Mesodermal cell (in vitro differentiated cells): ENCODE data around the gene MLLT10.
"Not testable (repeated sequence)": the region's sequence is repeated elsewhere in the genome, so short reads cannot be mapped to it uniquely, and the experiment has no call there.

ENCODE experiments used
- H3K27ac ChIP-seq: 2 replicates; pipeline ENCODE4 v1.7.0; 2013; ENCODE audit warnings: mild to moderate bottlenecking, low read depth, low read length, moderate library complexity; ENCODE audit not compliant: severe bottlenecking
- H3K36me3 ChIP-seq: 2 replicates; pipeline ENCODE4 v1.7.1; 2013; ENCODE audit warnings: mild to moderate bottlenecking, low read length, moderate library complexity; ENCODE audit not compliant: control insufficient read depth, insufficient read depth
- H3K4me1 ChIP-seq: one replicate; pipeline ENCODE4 v1.7.1; 2013; ENCODE audit warnings: mild to moderate bottlenecking, low read length; ENCODE audit not compliant: insufficient read depth, control insufficient read depth, poor library complexity, severe bottlenecking
- H3K4me3 ChIP-seq: 2 replicates; pipeline ENCODE4 v1.7.0; 2013; ENCODE audit warnings: low read length, control low read depth, mild to moderate bottlenecking; ENCODE audit not compliant: insufficient read depth, poor library complexity, severe bottlenecking; ENCODE audit errors: extremely low read depth
- H3K9me3 ChIP-seq: 2 replicates; pipeline ENCODE4 v1.7.1; 2013; ENCODE audit warnings: mild to moderate bottlenecking, low read length, moderate library complexity; ENCODE audit not compliant: control insufficient read depth
- WGBS, 2 experiments: methylation state at CpG; one replicate each; pipeline ENCODE4 v1.1.5; 2013; ENCODE audit warnings: missing lambda C conversion rate in 2 of 2; ENCODE audit not compliant: insufficient coverage in 2 of 2; 5-methylcytosine and 5-hydroxymethylcytosine counted together

Gene MLLT10

DNA sequence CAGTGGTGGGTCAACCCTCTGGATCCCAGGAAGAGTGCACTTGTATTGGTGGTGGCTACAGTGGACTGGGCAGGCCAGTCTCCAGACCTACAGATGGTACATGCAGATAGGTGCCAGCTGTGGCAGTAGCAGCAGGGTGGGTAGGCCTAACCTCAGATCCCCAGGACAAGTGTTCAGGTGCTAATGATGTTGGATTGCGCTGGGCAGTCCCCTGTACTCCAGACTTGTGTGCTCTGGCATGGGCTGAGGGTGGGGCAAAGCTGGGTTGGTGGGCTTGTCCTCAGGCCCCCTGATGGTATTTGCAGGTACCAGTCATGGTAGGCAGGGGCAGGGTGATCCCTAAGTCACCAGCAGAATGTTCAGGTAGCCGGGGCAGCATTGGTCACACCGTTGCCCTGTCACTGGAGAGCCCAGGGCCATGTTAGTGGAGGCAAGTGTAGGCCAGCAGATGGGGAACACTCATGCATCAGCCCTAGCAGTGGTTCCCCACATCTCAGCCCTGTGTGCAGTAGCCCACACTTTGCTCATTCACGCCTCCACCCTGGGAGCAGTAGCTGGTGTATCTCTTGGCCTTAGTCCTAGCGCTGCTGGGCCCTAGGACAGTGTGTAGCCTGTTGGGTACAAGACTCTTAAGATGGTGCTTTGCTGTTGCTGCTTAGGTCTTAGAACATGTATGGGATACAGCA is 171.3 kb downstream of the MLLT10 start:
- Histone ChIP-seq H3K4me1 (no peaks in the 10 kb centered on the region), H3K36me3 (peaks cover 34% of the 10 kb centered on the region), H3K27ac (no peak overlapping the region), H3K9me3 (peaks cover 10% of the 10 kb centered on the region), H3K4me3 (no peak overlapping the region)
- whole genome bisulfite sequencing, 2 experiments = 95 to 100% methylated on average over 2 to 3 of the region's 5 CpGs

DNA sequence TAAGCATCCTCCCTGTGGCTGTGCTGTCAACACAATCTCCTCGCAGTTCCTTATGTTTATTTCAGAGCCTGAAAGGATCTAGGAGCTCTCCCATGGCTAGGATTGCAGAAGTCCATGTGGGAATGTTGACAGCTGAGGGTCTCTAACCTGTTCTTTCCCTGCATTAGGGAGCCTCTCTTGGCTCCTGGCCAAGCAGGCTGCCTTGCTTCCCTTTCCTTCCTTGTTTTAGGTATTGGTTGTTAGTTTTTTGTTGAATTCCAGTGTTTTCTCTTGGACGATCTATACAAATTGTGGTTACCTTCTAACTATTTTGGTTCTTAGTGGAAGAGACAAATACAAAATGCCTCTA is 171.8 kb downstream of the MLLT10 start:
- Histone ChIP-seq H3K4me1 (no peaks in the 10 kb centered on the region), H3K27ac (no peak overlapping the region), H3K36me3 (peaks cover 39% of the 10 kb centered on the region), H3K4me3 (no peak overlapping the region), H3K9me3 (peaks cover 5% of the 10 kb centered on the region)
- 83 to 100% methylated on average over 1 of the region's 2 CpGs for WGBS, 2 experiments

DNA sequence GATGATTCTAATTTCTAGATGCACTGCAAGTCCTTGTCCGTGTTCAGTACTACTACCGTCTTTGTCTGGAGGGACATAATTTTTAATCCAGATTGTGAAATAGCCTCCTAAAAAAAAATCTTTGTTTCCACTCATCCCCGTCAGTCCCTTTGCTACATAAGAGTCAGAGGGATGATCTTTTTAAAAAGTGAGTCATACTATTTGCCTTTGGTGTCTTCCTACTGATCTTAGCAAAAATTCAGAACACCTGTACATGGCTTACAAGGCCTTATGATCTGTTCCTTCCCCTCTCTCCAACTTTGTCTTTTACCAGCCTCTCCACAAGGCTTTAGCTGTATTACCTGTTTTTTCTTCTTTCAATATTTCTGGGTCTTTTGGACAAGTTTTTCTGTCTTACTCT is 173.5 kb downstream of the MLLT10 start:
- no peaks in the 10 kb centered on the region for H3K4me1 ChIP-seq
- peaks cover 47% of the 10 kb centered on the region for H3K36me3 ChIP-seq
- WGBS, 2 experiments = 100% methylated on average over 2 of the region's 3 CpGs; no CpG with 5 or more reads in 1 of the 2 experiments
- H3K27ac ChIP-seq = no peak overlapping the region
- no peak overlapping the region for H3K4me3 ChIP-seq
- no peaks in the 10 kb centered on the region for H3K9me3 ChIP-seq

DNA sequence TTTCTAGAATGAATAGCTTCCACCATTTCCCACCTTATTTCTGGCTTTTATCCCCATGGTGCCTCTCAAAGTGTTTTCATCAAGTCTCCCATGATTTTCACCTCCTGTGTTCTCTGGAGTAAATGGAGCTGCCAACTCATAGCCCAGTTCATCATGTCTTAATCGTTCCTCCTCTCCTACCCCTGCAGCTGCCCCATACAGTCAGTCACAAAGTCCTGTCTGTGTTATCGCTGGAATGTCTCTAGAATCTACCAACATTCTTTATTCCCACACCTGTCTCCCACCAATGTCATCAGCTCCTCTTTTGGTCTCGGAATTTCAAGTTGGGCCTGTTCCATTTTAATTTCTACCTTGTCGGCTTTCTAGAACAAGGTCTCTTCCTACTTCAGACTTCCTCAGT is 178.9 kb downstream of the MLLT10 start:
- no peak overlapping the region for H3K4me3 ChIP-seq
- peaks cover 53% of the 10 kb centered on the region for H3K36me3 ChIP-seq
- no peaks in the 10 kb centered on the region for H3K9me3 ChIP-seq
- 91 to 93% methylated on average over 2 to 4 of the region's 4 CpGs for WGBS, 2 experiments
- peaks cover 11% of the 10 kb centered on the region for H3K4me1 ChIP-seq
- H3K27ac ChIP-seq = peak overlapping the region; percentile 53

DNA sequence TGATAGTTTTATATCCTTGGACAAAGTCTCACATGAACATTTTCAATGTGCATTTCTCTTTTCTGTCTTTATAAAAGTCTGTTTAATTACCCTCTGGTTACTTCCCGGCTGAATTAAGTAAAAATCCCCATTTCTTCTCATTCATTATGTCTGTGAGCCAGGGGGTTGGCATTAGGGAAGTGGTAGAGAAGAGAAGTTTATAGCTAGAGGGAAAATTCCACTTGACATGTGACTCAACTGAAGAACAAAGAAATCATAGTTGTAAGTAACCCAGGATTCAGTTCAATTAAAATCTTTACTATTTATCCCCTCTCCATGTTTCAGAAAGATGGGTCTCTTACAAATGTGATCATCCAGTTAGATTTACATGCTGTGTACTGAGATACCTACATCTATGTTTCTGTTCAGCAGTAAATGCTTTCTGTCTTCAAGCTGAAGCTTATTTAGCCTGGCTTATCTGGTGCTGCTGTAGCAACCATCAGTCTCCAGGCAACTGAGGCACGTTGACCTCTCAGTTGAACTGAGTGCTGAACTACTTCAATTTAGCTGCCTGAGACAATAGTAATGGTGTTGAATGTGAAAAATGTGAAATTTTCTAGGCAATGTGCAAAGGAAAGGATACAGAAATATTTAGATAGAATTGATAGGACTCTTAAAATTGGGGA is 181.6 kb downstream of the MLLT10 start:
- H3K4me1 ChIP-seq = peaks cover 15% of the 10 kb centered on the region
- H3K27ac ChIP-seq = peak overlapping the region; percentile 80
- peaks cover 45% of the 10 kb centered on the region for H3K36me3 ChIP-seq
- H3K9me3 ChIP-seq = no peaks in the 10 kb centered on the region
- H3K4me3 ChIP-seq = no peak overlapping the region
- 64 to 92% methylated on average over 1 of the region's 2 CpGs for WGBS, 2 experiments

DNA sequence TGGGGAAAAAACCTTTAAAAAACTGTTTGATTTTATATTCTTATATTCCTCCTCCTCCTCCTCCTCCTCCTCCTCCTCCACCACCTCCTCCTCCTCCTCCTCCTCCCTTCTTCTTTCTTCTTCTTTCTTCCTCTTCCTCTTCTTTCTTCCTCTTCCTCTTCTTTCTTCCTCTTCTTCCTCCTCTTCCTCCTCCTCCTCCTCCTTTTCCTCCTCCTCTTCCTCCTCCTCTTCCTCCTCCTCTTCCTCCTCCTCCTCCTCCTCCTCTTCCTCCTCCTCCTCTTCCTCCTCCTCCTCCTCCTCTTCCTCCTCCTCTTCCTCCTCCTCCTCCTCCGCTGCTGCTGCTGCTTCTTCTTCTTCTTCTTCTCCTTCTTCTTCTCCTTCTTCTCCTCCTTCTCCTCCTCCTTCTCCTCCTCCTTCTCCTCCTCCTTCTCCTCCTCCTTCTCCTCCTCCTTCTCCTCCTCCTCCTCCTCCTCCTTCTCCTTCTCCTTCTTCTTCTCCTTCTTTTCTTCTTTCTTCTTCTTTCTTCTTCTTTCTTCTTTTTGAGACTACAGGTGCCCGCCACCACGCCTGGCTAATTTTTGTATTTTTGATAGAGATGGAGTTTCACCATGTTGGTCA is 183.5 kb downstream of the MLLT10 start:
- Histone ChIP-seq H3K36me3 (peaks cover 35% of the 10 kb centered on the region), H3K4me1 (peaks cover 19% of the 10 kb centered on the region)
- 100% methylated on average over 1 of the region's 3 CpGs; no CpG with 5 or more reads in 1 of the 2 experiments for WGBS, 2 experiments
- H3K9me3 ChIP-seq, H3K4me3 ChIP-seq, H3K27ac ChIP-seq: not testable (repeated sequence)

DNA sequence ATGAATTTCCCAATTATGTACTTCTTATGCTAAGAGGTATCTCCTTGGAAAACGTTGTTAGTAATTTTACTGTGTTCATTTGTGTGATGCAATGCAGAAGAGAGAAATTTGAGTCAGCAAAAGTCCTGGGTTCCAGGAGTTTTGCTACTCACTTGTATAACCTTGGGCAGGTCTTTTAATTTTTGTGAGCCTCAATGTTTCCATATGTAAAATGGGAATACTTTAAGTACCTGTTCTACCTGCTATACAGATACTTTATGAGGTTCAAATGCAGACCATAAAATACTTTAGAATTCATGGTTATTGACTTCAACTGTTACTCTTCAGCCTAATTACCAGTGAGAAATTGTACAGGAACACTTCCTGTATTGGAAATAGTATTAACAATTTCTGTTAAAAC is 185.5 kb downstream of the MLLT10 start:
- Histone ChIP-seq H3K9me3 (no peaks in the 10 kb centered on the region), H3K4me3 (no peak overlapping the region), H3K4me1 (peaks cover 23% of the 10 kb centered on the region), H3K27ac (no peak overlapping the region), H3K36me3 (peaks cover 18% of the 10 kb centered on the region)
- 100% methylated on average over 1 of the region's 1 CpG; no CpG with 5 or more reads in 1 of the 2 experiments for WGBS, 2 experiments

DNA sequence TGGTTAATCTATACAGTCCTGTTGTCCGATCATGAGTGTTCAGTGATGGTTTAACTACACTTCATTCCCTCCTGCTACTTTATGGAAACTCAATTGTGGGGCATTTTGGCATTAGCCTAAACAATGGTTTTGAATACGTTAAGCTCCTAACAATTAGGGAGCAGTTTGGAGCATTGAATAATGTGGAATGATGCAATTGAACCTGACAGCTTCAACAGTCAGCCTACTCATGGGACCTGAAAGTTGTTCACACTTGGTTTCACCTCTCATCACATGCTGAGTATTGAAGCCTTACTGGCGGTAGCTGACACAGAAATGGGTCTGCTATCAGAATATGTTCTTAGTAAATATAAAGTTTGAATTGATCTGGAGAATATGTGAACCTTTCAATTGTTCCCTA is 186.1 kb downstream of the MLLT10 start:
- H3K4me1 ChIP-seq = peaks cover 26% of the 10 kb centered on the region
- H3K27ac ChIP-seq = no peak overlapping the region
- WGBS, 2 experiments = 88% methylated on average over 2 of the region's 3 CpGs; no CpG with 5 or more reads in 1 of the 2 experiments
- H3K36me3 ChIP-seq = peaks cover 13% of the 10 kb centered on the region
- no peak overlapping the region for H3K4me3 ChIP-seq
- no peaks in the 10 kb centered on the region for H3K9me3 ChIP-seq

DNA sequence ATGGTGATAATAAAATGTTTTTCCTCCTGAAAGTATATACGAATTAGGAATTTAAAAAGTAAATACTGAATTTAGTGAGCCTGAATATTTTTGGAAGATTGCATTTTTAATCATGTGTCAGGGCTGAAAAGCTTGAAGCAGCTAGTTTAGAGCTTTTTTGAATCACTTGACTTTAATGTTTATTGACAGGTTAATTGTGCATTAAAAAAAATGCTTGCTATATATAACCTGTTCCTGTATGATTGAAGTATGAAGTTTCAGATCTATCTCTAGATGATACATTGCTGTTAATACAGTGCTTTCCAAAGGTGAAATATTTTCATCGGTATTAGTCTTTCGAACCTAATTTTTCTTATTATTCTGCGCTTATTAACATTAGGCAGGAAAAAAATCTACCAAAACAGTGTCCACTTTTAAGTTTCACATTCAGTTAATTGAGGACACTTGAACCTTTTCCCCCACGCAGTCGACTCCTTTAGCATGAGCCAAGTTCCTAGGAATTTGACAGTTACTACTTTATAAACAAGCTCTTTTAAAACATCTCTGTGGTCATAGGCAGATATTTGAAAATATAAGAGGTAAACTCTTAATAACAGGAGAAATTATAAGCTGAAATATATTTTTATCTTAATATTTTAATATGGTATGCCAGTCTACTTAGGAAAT is 187.1 kb downstream of the MLLT10 start:
- Histone ChIP-seq H3K36me3 (peaks cover 10% of the 10 kb centered on the region), H3K4me3 (no peak overlapping the region), H3K27ac (no peak overlapping the region), H3K9me3 (no peaks in the 10 kb centered on the region), H3K4me1 (peaks cover 19% of the 10 kb centered on the region)
- 96 to 100% methylated on average over 4 to 6 of the region's 6 CpGs for WGBS, 2 experiments

DNA sequence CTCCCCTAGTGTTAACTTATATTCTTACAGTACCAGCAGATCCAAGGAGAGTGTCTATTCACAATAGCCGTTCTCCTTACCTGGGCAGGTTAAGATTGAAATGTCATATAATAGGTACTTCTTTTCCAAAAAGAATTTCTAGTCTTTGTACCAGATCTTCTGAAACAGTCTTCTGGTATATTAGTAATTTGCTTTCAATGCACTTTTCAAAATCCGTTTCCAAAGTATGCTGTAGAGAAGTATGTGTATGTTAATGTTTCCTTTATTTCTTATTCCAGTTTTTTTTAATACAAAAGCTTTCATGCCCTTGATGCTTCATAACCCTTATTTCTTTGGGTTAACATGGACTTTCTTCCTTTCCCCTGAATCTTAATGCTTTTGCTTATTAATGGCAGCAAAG is 188.2 kb downstream of the MLLT10 start:
- no CpG with 5 or more reads among the region's 2 CpGs for WGBS, 2 experiments
- no peaks in the 10 kb centered on the region for H3K9me3 ChIP-seq
- no peak overlapping the region for H3K27ac ChIP-seq
- H3K36me3 ChIP-seq = peaks cover 10% of the 10 kb centered on the region
- H3K4me3 ChIP-seq = no peak overlapping the region
- H3K4me1 ChIP-seq = peaks cover 26% of the 10 kb centered on the region
